ENCODE data around the gene TOMM7.

DNA sequence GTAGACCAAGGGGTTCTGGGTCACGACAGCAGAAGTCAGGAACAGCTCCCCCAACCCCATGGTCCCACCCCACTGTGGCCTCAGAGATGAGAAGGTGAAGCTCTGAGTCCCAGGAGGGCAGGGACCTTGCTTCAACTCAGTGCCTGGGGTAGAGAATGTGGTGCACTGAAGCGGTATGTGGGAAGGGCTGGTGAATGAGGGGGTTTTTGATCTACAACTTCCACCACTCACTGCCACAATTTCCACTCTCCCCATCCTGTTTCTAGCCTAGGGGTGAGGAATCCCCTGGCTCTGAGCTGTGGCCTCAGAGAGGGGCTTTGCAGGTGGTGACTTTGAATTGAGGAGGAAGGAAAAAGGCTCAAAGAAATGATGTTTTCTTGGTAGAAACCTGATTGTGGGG, 44.9 kb upstream of the TOMM7 start:
- TF ChIP-seq, protein P1, sequence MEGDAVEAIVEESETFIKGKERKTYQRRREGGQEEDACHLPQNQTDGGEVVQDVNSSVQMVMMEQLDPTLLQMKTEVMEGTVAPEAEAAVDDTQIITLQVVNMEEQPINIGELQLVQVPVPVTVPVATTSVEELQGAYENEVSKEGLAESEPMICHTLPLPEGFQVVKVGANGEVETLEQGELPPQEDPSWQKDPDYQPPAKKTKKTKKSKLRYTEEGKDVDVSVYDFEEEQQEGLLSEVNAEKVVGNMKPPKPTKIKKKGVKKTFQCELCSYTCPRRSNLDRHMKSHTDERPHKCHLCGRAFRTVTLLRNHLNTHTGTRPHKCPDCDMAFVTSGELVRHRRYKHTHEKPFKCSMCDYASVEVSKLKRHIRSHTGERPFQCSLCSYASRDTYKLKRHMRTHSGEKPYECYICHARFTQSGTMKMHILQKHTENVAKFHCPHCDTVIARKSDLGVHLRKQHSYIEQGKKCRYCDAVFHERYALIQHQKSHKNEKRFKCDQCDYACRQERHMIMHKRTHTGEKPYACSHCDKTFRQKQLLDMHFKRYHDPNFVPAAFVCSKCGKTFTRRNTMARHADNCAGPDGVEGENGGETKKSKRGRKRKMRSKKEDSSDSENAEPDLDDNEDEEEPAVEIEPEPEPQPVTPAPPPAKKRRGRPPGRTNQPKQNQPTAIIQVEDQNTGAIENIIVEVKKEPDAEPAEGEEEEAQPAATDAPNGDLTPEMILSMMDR (conservative IDR thresholded peaks at IDR 0.05; ENCODE audit: low read length), result no peak
- TF ChIP-seq EZH2phosphoT487 (IDR thresholded peaks at IDR 0.05; ENCODE audit: borderline replicate concordance), result no peak
